Measurements from ENCODE around the gene RABGAP1L. TPM values are rescaled to one million over a fixed set of nuclear protein-coding genes. Genes with fewer than 3 reads are reported as not detected.

RABGAP1L gene
- total RNA-seq, 1 experiment from 2014 or later: 29.3 TPM

DNA sequence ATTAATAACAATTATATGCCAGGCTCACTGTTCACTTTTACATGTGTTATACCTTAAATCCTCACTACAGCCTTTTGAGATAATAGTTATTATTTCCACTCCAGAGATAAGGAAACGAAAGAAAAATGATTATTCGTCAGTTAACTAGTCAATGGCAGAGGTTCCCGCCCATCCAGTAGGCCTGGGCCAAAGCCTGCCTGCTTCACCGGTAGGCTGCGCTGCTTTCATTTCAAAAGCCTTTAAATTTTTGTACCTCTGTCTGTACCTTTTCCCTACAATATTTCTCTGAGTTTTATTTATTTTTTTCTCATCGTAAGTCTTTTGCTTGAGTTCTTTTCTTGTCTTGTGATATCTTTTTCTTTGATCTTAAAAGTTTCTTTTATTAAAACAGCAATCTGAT is 292.1 kb downstream of the RABGAP1L start:
- H3K9me3 ChIP-seq (ENCODE audit: control insufficient read depth in 1 of 2, insufficient read depth in 1 of 2, low read depth in 1 of 2, low read length in 2 of 2): no peaks in the 10 kb centered on the region
- H3K4me2 ChIP-seq (ENCODE audit: low read length): no peak overlapping the region
- no peaks in the 10 kb centered on the region for H3K79me2 ChIP-seq (ENCODE audit: insufficient read depth, low read length)
- no peaks in the 10 kb centered on the region for H3K36me3 ChIP-seq (ENCODE audit: control insufficient read depth in 1 of 2, insufficient read depth in 2 of 2, low read length in 2 of 2)
- H3K9me2 ChIP-seq (ENCODE audit: insufficient read depth): no peaks in the 10 kb centered on the region
- BruUV-seq (replicated peaks): no TSS peak
- TF ChIP-seq, protein P1, sequence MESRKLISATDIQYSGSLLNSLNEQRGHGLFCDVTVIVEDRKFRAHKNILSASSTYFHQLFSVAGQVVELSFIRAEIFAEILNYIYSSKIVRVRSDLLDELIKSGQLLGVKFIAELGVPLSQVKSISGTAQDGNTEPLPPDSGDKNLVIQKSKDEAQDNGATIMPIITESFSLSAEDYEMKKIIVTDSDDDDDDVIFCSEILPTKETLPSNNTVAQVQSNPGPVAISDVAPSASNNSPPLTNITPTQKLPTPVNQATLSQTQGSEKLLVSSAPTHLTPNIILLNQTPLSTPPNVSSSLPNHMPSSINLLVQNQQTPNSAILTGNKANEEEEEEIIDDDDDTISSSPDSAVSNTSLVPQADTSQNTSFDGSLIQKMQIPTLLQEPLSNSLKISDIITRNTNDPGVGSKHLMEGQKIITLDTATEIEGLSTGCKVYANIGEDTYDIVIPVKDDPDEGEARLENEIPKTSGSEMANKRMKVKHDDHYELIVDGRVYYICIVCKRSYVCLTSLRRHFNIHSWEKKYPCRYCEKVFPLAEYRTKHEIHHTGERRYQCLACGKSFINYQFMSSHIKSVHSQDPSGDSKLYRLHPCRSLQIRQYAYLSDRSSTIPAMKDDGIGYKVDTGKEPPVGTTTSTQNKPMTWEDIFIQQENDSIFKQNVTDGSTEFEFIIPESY (IDR thresholded peaks at IDR 0.05; ENCODE audit: extremely low read depth, insufficient replicate concordance, low read length): no peak
- TF ChIP-seq EZH2 (IDR thresholded peaks at IDR 0.05): no peak
- no peak for TF ChIP-seq CEBPB (IDR thresholded peaks at IDR 0.05; ENCODE audit: low read depth)
- no peak for TF ChIP-seq ZNF274 (IDR thresholded peaks at IDR 0.05; ENCODE audit: low read depth, low read length)
- TF ChIP-seq, protein P2, sequence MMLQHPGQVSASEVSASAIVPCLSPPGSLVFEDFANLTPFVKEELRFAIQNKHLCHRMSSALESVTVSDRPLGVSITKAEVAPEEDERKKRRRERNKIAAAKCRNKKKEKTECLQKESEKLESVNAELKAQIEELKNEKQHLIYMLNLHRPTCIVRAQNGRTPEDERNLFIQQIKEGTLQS (IDR thresholded peaks at IDR 0.05): no peak
- TF ChIP-seq, protein P3, sequence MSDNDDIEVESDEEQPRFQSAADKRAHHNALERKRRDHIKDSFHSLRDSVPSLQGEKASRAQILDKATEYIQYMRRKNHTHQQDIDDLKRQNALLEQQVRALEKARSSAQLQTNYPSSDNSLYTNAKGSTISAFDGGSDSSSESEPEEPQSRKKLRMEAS (IDR thresholded peaks at IDR 0.05): no peak
- TF ChIP-seq TCF7L2 (IDR thresholded peaks at IDR 0.05; ENCODE audit: borderline replicate concordance, extremely low read depth, insufficient read depth, insufficient read length): no peak
- TF ChIP-seq ZFX (IDR thresholded peaks at IDR 0.05): no peak
- TF ChIP-seq RAD21 (IDR thresholded peaks at IDR 0.05; ENCODE audit: low read depth): no peak
- no peak for TF ChIP-seq SRF (IDR thresholded peaks at IDR 0.05; ENCODE audit: low read depth)
- no peak for TF ChIP-seq POLR2AphosphoS5 (IDR thresholded peaks at IDR 0.05; ENCODE audit: low read depth, low read length)
- no peak overlapping the region for H2AFZ ChIP-seq (ENCODE audit: low read depth, low read length, poor library complexity, severe bottlenecking)
- no peak for DNase-seq (ENCODE audit: low read depth, low spot score)
- H4K20me1 ChIP-seq (ENCODE audit: insufficient read depth): peaks cover 6% of the 10 kb centered on the region; the same call in 1 of the 2 replicates
- no peak for ATAC-seq
- intact Hi-C loops (cut with micrococcal nuclease): no loop called here
- H3K27me3 ChIP-seq (ENCODE audit: insufficient read depth, low read length): no peaks in the 10 kb centered on the region
- RAD21 ChIA-PET (ENCODE audit: low non-redundant PET in 1 of 2, low total read pairs in 2 of 2, uncharacterized antibody in 2 of 2, unreplicated experiment in 2 of 2): no interaction called here
- POLR2A ChIA-PET: no interaction called here
- H3K4me3 ChIP-seq (replicated peaks in 1 of 2; ENCODE audit: low read depth in 1 of 2, low read length in 2 of 2): no peak overlapping the region
- no peak overlapping the region for H3K9ac ChIP-seq (ENCODE audit: low read length)
- no peaks in the 10 kb centered on the region for H3K4me1 ChIP-seq (ENCODE audit: control insufficient read depth in 1 of 2, insufficient read depth in 2 of 2, low read length in 2 of 2)
- CTCF ChIA-PET: no interaction called here
- H3K27ac ChIP-seq (ENCODE audit: low read depth, low read length): no peak overlapping the region

Data from HCT116 (cell line).